PFSK-1 (cell line): Measurements from ENCODE around the gene PDE4B.

Experiments
- FOXP2 ChIP-seq: optimal IDR thresholded peaks from 2 replicates; pipeline ENCODE3; 2011; ENCODE audit warnings: borderline replicate concordance, control low read depth, inconsistent platforms; ENCODE audit not compliant: insufficient read depth; ENCODE audit errors: extremely low read length, extremely low read depth
- POLR2AphosphoS5 ChIP-seq: IDR thresholded peaks from 2 replicates; pipeline ENCODE4 v1.6.1; 2012; ENCODE audit warnings: low read depth, mild to moderate bottlenecking, control low read depth, low read length, moderate library complexity
- SIN3A ChIP-seq: IDR thresholded peaks from 2 replicates; pipeline ENCODE4 v1.6.1; 2012; ENCODE audit warnings: mild to moderate bottlenecking, low read length, moderate library complexity, borderline replicate concordance; ENCODE audit not compliant: insufficient read depth
- TAF1 ChIP-seq: IDR thresholded peaks from 2 replicates; pipeline ENCODE4 v1.6.1; 2012; ENCODE audit warnings: low read length, control low read depth, borderline replicate concordance; ENCODE audit not compliant: insufficient read depth
- TF ChIP-seq, protein P1 (sequence below), 2 experiments: IDR thresholded peaks; 2 replicates each; pipeline versions ENCODE4 v1.6.1 to v1.8.0; 2011 to 2012; ENCODE audit warnings: low read depth in 2 of 2, low read length in 2 of 2, control low read depth in 1 of 2, inconsistent platforms in 1 of 2, mild to moderate bottlenecking in 1 of 2, moderate library complexity in 1 of 2; ENCODE audit not compliant: insufficient read depth in 1 of 2

PDE4B gene

DNA sequence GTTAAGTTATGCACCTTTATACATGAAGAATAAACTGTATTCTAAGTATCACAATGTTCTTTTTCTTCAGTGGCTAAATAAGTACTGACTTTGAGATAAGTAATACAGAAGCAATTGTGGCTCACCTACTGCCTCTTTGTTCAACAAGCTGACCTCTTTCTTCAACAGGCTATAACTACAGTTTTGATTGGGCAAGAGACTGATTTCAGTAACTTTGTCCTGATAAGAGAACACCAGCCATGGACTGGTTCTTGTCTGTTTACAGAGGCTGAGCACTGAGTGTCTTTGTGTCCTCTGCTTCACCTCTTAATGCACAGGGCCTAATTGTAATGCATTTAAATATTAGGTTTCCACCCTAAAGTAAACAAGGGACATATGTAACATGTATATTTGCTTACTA lies 34.6 kb upstream of the PDE4B start:
- TF ChIP-seq TAF1, result no peak

DNA sequence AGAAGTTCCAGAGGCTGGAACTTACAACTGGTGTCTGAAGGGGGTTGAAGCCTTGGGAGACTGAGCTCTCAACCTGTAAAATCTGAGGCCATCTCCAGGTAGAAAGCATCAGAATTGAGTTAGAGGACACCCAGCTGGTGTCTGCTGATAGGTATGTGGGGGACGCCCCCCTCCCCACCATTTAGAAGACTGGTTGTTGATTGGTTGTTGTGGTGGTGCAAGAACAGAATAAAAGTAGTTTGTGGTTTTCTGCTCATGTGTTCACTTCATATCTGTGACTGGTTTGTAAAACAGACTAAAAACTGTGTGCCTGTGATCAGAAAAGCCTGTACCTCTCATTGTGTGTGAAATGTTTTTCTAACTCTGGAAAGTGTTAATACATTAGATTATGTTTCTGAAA lies 33.2 kb upstream of the PDE4B start:
- no peak for TF ChIP-seq SIN3A
- TF ChIP-seq FOXP2, result no peak
- no peak for TF ChIP-seq TAF1

DNA sequence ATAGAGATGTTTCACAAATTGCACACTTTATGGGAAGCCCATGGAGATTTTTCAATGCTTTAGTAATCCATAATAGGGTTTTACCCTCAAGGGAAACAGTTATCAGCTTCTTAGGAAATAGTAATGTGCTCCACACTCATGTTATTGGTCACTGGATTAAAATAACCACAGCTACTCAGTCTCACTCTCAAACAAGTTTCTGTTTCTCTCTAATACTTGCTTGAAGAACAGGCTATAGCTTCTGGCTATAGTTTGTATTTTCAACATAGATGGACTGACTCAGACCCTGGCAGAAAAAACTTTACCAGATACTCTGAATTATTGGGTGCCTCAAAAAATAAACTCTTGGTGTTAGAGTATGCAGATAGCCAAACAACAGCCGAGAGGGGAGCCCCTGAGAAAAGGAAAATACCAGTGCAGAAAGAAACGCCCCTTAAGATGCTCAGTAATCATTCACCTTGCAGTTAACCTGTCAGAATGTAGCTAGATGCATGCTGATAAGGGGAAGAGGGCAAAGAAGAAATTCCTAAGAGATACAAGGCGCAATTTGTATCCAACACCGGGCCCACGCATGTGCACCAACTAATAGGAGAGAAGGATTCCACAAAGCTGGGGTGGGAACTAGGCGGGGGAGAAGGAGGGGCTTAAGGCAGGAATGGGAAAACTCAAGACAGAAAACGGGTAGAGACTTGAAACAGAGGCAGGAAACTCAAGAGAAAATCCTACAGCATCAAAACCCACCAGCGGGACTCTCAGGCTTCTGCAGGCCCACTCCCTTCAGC lies 30.4 kb upstream of the PDE4B start:
- TF ChIP-seq, protein P1, sequence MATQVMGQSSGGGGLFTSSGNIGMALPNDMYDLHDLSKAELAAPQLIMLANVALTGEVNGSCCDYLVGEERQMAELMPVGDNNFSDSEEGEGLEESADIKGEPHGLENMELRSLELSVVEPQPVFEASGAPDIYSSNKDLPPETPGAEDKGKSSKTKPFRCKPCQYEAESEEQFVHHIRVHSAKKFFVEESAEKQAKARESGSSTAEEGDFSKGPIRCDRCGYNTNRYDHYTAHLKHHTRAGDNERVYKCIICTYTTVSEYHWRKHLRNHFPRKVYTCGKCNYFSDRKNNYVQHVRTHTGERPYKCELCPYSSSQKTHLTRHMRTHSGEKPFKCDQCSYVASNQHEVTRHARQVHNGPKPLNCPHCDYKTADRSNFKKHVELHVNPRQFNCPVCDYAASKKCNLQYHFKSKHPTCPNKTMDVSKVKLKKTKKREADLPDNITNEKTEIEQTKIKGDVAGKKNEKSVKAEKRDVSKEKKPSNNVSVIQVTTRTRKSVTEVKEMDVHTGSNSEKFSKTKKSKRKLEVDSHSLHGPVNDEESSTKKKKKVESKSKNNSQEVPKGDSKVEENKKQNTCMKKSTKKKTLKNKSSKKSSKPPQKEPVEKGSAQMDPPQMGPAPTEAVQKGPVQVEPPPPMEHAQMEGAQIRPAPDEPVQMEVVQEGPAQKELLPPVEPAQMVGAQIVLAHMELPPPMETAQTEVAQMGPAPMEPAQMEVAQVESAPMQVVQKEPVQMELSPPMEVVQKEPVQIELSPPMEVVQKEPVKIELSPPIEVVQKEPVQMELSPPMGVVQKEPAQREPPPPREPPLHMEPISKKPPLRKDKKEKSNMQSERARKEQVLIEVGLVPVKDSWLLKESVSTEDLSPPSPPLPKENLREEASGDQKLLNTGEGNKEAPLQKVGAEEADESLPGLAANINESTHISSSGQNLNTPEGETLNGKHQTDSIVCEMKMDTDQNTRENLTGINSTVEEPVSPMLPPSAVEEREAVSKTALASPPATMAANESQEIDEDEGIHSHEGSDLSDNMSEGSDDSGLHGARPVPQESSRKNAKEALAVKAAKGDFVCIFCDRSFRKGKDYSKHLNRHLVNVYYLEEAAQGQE (IDR thresholded peaks at IDR 0.05; ENCODE audit: insufficient read depth in 1 of 2, low read depth in 2 of 2, low read length in 2 of 2), result no peak
- TF ChIP-seq POLR2AphosphoS5, result no peak
- TF ChIP-seq FOXP2, result no peak
- TF ChIP-seq TAF1, result no peak
- TF ChIP-seq SIN3A, result no peak

DNA sequence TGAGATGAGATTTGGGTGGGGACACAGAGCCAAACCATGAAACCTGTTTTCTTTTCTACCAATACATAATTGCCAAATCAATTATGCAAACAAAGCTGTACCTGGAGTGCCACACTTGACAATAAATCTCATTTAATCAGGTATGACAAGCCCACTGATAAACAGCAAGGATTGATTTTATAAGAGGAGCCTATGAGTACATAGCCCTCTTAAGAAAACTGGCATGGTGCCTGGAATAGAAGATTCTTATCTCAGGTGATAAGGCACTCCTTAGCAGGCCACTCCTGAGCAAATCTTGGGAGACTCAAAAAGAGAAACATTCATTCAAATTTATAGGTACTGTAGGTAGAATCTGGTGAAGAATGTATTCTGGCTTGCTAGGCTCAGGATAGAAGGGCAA lies 28.6 kb upstream of the PDE4B start:
- TF ChIP-seq FOXP2 (no peak), TAF1 (no peak), POLR2AphosphoS5 (no peak), SIN3A (no peak)
- TF ChIP-seq, protein P1 (IDR thresholded peaks at IDR 0.05; ENCODE audit: insufficient read depth in 1 of 2, low read depth in 2 of 2, low read length in 2 of 2), result no peak

DNA sequence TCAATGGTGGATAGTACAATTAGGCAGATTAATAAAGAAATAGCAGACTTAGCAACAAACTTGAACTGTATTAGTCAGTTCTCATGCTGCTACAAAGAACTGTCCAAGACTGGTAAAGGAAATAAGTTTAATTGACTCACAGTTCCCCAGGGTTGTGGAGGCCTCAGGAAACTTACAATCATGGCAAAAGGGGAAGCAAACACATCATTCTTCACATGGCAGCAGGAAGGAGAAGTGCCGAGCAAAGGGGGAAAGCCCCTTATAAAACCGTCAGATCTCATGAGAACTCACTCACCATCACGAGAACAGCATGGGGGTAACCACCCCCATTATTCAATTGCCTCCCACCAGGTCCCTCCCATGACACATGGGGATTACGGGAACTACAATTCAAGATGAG lies 27.1 kb upstream of the PDE4B start:
- no peak for TF ChIP-seq TAF1

DNA sequence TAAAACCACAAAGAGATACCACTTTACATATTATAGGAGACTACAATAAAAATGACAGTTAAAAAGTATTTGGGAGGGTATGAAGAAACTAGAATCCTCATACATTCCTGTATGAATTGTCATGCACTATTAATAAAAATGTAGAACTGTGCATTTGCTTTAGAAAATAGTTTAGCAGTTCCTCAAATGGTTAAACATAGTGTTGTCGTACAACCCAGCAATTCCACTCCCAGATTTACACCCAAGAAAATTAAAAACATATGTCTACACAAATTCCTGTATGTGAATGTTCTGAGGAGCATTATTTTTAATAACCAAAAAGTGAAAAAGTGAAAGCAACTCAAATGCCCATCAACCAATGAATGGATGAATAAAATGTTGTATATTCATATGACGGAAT lies 23.1 kb upstream of the PDE4B start:
- no peak for TF ChIP-seq TAF1
- TF ChIP-seq POLR2AphosphoS5, result no peak
- TF ChIP-seq FOXP2, result no peak
- no peak for TF ChIP-seq SIN3A
- TF ChIP-seq, protein P1 (IDR thresholded peaks at IDR 0.05; ENCODE audit: insufficient read depth in 1 of 2, low read depth in 2 of 2, low read length in 2 of 2), result no peak

DNA sequence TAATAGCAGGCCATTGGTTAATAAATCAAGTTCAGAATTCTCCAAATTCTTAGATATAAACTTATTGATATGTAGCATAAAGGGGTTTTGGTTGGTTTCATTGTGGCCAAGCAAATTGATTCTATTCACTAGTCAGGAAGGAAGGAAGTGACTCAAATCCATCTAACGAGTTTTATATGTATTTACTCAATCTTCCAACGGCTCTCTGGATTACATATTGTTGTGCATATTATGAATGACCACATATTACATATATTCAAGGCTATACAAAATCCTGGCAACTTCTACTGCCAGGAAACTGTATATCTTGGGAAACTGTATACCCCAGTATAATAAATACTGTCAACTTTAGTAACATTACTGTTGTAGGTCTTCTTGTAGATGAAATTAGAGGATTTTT lies 20.1 kb upstream of the PDE4B start:
- TF ChIP-seq FOXP2, result no peak
- no peak for TF ChIP-seq POLR2AphosphoS5
- no peak for TF ChIP-seq SIN3A
- no peak for TF ChIP-seq TAF1
- TF ChIP-seq, protein P1 (IDR thresholded peaks at IDR 0.05; ENCODE audit: insufficient read depth in 1 of 2, low read depth in 2 of 2, low read length in 2 of 2), result no peak
